ENCODE results near the gene NENF.

The NENF gene

DNA sequence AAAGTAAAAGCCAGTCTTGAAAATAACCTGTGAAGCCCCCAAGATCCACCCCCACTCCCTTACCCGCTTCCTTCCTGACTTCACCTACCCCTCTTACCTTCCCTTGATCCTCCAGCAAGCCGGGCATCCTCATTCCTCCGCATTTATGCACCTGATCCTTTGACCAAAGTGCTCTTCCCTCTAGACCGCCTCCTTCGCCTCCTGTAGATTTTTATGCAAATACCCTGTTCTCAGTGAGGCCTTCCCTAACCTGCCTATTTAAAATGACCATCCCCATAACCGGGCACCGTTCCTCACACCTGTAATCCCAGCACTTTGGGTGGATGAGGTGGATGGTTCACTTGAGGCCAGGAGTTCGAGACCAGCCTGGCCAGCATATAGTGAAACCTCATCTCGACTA, 1.1 kb upstream of the NENF start:
- DNase-seq (ENCODE audit: low read depth) = no peak

DNA sequence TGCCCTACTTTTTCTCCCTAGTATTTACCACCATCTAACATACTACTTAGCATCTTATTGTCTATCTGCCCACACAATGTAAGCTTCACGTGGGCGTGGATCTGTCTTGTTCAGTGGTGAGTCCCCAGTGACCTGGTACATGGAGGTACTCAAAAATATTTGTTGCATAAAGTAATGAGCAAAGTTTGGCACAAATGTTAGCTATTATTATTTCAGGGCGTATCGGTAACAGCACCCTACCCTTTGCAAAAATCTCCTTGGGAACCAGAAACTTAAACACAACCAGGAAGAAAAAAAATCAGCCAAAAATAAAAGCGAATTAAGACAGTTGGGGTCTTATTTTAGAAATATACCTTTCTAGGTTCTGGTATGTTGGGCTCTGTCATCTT, 454 bp upstream of the NENF start:
- DNase-seq (ENCODE audit: low read depth) = no peak

GRCh38 chr1:212433577-212434462, 1.1 kb downstream of the NENF start:
- no peak for DNase-seq (ENCODE audit: low read depth)

- no peak for DNase-seq (ENCODE audit: low read depth)
Observed at GRCh38 chr1:212434992-212435391, 2.3 kb downstream of the NENF start.

DNA sequence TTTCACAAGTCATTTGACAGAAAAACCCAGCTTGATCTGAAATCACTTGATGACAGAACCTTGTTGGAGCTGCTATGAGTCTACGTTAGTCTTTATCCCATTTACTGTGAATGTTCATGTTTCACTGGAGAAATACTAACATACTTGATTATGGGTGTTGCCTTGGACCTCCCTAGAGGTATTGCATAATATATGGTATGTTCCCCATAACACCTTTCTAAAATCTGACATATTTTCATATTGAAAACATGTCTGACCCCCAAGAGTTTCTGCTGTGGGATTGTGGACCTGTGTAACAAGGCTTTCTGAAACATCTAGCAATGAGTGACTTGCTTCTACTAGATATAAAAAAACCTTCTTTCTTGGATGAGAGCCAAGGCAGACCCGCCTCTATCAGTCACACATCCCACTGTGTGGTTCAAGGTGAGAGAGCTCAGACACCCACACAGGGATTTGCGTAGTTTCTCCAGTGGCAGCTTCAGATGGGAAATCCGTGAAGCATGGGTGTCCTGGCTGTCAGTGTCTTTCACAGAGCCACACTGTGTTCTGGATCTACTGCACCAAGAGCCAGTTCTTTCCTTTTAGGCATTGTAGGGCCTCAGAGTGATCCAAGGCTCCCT, 4.6 kb downstream of the NENF start:
- DNase-seq (ENCODE audit: low read depth) = no peak

DNA sequence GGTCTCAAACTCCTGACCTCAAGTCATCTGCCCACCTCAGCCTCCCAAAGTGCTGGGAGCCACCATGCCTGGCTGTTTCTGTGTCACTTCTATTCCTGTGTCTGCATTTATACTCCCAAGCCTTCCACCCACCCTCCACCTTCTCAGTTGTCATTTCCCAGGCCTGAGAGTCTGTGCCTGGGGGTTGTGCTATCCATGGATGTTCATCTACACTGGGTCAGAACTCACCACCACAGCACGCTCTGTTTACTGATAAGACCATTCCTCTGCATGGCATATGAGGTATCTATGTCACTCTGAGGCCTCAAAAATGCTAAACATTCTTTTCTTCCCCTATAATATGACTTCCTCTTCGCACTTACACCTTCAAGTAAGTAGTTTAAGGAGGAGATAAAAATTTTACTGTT, 6.1 kb downstream of the NENF start:
- DNase-seq (ENCODE audit: low read depth) = no peak

DNA sequence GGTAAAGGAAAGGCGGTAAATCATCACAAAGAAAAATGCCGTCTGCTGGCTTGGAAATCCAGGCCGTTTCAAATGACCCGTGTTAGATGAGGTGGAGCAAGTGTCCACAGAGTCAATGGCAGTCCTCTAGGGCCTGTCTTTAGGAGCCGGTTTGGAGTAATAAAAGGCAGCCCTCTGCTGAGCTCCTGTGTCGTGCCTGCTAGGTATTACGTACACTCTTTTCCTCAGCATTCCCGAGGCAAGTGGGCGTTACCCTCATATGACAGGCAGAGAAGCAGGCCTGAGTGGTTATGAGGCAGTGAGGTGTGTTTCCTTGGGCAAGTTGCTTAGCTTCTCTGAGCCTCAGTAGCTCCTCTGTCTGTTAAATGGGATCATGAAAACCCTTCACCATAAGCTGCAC, 7.7 kb downstream of the NENF start:
- DNase-seq (ENCODE audit: low read depth) = no peak

DNA sequence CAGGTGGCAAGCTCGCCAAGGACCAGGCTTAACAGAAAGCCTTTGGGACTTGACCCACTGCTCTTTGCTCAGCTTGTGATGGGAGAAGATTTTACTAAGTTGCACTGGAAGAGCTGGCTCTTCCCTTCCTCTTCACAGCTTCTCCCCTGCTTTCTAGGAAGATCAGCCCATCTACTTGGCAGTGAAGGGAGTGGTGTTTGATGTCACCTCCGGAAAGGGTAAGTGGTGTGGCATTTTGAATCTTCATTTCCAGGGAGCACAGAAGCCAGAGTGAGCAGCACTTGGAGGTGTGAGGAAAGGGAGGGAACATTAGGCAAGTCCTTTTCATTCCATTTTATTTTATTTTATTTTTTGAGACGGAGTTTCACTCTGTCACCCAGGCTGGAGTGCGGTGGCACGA, 9.7 kb downstream of the NENF start:
- DNase-seq (ENCODE audit: low read depth) = no peak

GRCh38 chr1:212446333-212446732, 13.6 kb downstream of the NENF start:
- DNase-seq (ENCODE audit: low read depth) = no peak

- no peak for DNase-seq (ENCODE audit: low read depth)
Observed at GRCh38 chr1:212447478-212447877, 14.8 kb downstream of the NENF start.

DNA sequence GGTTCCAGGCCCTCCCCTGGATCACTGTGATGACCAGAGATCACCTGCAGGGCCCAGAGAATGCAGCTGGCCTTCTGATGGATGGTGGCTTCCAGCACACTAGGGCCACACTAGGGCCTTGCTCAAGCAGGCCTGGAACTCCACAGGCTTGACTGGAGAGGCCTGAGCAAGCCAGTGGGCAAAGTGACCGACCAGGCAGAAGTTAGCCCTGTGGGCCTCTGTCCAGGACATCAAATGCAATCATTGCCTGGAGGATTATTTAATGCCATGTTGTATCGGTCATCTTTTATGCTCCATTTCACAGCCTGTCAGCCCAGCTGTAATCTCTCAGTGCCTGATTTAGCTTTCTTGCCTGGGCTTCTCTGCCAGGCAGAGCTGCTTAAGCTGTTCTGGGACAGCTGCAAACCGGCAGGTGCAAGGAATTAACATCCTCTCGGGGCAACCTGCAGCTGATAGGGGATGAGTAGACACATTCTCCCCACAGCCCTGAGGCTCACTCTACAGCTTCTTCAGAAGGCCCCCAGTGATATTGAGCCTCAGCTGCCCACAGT, 17.7 kb downstream of the NENF start:
- DNase-seq (ENCODE audit: low read depth) = no peak

- no peak for DNase-seq (ENCODE audit: low read depth)
Observed at GRCh38 chr1:212451416-212452322, 18.9 kb downstream of the NENF start.

DNA sequence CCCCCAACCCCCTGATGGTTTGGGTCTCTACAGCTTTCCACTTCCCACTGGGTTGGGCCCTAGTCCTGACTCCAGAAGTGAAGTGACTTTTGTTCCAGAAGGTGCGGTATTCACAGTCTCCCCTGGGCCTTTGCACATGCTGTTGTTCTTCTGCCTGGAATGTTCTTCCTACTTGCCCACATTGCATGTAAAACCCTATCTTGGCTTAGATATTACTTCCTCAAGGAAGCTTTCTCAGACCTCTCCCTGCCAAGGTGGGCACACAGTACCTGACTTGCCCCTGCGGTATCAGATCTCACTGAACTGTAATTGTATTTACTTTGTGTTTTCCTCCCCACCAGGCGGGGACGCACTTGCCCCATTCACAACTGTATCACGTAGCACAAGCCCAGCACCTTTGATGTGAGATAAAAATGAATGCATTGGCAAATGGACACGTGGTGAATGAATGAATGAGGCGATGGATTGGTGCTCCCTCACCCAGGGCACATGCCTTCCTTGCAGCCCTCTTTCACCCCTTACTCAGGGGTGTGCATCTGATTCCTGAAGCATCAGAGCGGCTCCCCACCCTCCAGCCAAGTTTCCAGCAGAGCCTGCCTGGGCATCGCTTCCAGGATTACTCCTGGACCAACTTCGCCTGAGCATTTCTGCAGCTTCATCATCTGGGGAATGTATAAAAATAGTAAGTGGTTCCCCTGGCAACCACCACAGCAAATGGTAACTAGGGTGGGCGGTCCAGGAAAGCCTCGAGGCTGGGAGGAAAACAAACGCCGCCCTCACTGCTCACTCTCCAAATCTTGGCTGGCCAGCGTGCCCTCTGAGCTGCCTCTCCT, 19.8 kb downstream of the NENF start:
- DNase-seq (ENCODE audit: low read depth) = peak; percentile 67

- DNase-seq (ENCODE audit: low read depth) = no peak
Observed at GRCh38 chr1:212453156-212453857, 20.6 kb downstream of the NENF start.

DNA sequence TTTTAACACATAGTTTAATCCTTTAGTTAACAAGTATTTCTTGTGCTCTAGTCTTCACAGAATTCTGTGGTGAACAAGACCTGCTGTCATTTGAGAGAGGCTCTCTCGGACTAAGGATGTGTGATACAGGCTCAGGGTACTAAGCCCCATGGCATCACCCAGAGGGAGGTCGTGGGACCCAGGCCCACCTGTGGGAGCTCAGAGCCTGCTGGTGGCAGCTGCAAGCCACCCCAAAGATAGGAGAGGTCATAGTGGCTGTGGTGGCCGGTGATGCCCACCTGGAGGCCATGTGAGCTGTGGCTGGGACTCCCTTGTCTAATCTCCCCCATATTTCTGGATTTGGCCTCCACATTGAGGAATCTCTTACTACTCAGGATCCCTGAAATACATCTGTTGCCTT, 22.0 kb downstream of the NENF start:
- no peak for DNase-seq (ENCODE audit: low read depth)

- DNase-seq (ENCODE audit: low read depth) = no peak
Observed at GRCh38 chr1:212455401-212455800, 22.7 kb downstream of the NENF start.

DNA sequence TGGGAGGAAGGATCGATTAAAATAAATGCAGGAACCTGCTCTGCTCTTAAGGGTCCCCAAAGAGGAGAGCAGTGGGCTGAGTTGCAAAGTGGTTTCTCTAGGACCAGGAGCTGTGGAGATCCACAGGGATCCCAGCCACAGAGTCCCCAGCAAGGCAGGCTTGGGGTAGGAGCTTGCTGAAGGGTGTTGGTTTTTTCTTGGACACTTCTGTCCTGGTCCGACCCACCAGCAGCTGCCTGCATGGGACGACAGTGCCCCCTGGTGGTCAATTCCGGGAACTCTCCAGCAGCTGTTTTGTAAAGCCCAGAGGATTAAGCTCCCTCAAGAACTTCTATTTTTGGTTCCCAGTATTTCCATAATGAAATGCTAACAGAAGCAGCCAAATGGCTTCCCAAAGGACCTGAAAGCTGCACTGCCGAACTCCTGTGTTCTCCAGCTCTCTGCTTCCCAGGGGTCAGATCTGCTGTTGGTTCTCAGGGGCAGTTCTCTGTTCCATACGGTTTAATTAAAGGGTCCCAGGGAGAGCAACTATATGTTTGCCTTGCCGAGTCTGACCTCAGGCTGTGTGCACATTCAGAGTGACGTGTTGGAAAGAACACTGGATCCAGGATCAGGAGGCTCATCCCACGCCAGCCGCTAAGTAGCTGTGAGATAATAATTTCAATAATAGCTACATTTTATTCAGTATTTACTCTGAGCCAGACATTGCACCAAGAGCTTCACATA, 23.2 kb downstream of the NENF start:
- DNase-seq (ENCODE audit: low read depth) = peak; percentile 79

GRCh38 chr1:212457740-212458338, 25.1 kb downstream of the NENF start:
- DNase-seq (ENCODE audit: low read depth) = peak; percentile 26

GRCh38 chr1:212458817-212459216, 26.1 kb downstream of the NENF start:
- no peak for DNase-seq (ENCODE audit: low read depth)

GRCh38 chr1:212459656-212460055, 26.9 kb downstream of the NENF start:
- no peak for DNase-seq (ENCODE audit: low read depth)

Data from fibroblast of the conjunctiva (primary cell).